T-helper 1 cell (primary cell): ENCODE results near the gene RNF213.

Experiments used
- DNase-seq, 5 donors: peaks; one replicate each; pipeline ENCODE4 v3.0.0-alpha.2; 2012 to 2020

Gene RNF213

DNA sequence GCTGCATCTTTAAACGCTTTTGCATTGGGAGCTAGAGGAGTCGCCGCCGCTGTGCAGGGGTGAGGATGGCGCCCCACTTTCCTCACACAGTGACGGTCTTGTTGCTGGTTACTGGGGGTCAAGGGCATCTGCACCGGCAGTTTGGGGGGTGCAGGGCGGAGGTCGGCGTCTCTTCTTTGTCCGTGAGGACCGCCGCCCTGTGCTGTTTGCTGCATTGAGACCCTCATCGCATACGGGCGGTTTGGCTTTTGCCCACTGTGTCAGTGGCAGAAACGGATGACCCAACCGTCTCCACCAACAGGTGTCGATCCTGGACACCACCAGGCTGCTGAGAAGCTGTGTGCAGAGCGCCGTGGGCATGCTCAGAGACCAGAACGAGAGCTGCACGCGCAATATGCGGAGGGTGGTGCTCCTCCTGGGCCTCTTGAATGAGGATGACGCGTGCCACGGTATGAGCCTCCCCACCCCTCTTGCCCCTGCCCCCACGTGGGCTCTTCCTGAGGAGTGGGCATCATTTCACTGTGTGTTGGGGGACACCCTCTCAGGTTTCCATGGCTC lies 93.1 kb downstream of the RNF213 start:
- DNase-seq: no peak

DNA sequence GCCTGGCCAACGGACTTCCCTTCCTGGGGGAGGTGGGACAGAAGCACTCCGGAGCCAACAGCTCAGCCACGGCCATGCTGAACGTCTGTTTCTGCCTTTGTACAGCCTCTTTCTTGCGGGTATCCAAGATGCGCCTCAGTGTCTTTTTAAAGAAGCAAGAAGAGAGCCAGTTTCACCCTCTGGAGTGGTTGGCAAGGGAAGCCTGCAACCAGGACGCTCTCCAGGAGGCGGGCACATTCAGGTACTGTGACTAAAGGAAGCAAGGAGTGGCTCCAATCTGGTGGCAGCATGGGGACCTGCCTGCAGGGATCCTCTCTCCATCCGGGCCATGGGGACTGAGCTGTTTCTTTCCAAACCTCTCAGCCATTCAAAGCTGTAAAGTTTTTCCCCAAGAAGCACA lies 93.7 kb downstream of the RNF213 start:
- no peak for DNase-seq

GRCh38 chr17:80356231-80356856 lies 95.7 kb downstream of the RNF213 start:
- no peak for DNase-seq

DNA sequence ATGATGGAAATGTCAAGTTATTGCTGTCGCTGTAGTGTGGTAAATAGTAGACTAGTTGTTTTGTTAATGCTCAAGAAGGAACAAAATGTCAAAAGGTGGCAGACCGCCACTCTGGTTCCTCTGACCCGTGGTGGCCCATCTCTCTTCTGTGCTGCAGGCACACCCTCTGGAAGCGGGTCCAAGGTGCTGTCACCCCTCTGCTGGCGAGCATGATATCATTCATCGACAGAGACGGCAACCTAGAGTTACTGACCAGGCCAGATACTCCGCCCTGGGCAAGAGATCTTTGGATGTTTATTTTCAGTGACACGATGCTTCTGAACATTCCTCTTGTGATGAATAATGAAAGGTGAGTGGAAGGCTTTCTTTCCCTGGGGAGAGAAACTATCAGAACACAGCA lies 97.5 kb downstream of the RNF213 start:
- no peak for DNase-seq

- no peak for DNase-seq
Measured at GRCh38 chr17:80358861-80359260, 98.2 kb downstream of the RNF213 start.

DNA sequence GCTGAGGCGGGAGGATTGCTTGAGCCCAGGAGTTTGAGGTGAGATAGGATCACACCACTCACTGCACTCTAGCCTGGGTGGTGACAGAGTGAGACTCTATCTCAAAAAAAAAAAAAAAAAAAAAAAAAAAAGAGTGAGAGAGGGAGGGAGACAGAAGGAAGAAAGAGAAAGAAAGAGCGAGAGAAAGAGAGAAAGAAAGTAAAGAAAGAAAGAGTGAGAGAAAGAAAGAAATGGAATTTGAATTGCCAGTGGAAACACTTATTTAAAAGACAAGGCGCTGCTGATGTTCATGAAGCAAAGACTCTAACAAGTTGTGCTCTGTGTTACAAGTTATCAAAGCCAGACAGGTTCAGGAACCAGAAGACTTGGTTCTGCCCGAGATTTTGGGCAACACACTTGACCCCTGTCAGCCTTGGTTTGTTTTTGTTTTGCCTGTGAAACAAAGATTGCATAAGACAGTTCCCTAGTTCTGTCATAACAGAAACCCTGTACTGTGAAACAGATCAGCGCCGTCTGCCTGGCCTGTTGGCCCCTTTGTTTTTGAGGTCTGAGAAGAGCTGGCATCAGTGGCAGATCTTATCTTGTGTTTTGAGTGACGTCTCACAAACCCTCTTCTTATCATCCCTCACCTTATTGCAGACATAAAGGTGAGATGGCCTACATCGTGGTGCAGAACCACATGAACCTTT lies 98.9 kb downstream of the RNF213 start:
- no peak for DNase-seq

- no peak for DNase-seq
Measured at GRCh38 chr17:80360396-80360795, 99.7 kb downstream of the RNF213 start.

- no peak for DNase-seq
Measured at GRCh38 chr17:80361495-80362220, 101.0 kb downstream of the RNF213 start.

- no peak for DNase-seq
Measured at GRCh38 chr17:80362428-80363119, 101.9 kb downstream of the RNF213 start.

GRCh38 chr17:80363120-80363515 lies 102.5 kb downstream of the RNF213 start:
- no peak for DNase-seq

GRCh38 chr17:80363518-80364090 lies 103.0 kb downstream of the RNF213 start:
- DNase-seq: no peak

DNA sequence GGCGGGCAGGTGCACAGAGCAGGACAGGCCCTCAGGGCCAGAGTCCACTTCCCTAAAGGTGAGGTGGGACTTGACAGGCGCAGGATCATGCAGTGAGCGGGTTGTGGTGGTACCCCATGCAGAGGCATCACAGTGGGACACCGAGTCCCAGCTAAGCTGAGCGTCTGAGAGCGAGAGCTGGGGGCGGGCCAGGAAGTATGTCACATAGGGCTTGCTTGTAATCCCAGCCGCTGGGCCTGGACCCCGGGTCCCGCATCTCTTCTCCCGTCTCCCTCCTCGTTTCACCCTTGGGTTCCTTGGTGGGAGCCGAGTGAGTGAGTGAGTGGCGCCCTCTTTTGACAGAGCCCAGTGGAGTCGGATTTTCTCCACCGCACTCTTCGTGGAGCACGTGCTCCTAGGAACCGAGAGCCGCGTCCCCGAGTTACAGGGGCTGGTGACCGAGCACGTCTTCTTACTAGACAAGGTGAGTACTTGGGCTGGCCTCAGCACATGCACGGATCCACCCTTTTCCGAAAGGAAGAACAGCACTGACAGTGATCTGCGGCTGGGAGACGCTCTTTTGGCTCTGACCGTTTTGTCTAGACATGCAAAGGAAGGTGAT lies 103.5 kb downstream of the RNF213 start:
- no peak for DNase-seq

DNA sequence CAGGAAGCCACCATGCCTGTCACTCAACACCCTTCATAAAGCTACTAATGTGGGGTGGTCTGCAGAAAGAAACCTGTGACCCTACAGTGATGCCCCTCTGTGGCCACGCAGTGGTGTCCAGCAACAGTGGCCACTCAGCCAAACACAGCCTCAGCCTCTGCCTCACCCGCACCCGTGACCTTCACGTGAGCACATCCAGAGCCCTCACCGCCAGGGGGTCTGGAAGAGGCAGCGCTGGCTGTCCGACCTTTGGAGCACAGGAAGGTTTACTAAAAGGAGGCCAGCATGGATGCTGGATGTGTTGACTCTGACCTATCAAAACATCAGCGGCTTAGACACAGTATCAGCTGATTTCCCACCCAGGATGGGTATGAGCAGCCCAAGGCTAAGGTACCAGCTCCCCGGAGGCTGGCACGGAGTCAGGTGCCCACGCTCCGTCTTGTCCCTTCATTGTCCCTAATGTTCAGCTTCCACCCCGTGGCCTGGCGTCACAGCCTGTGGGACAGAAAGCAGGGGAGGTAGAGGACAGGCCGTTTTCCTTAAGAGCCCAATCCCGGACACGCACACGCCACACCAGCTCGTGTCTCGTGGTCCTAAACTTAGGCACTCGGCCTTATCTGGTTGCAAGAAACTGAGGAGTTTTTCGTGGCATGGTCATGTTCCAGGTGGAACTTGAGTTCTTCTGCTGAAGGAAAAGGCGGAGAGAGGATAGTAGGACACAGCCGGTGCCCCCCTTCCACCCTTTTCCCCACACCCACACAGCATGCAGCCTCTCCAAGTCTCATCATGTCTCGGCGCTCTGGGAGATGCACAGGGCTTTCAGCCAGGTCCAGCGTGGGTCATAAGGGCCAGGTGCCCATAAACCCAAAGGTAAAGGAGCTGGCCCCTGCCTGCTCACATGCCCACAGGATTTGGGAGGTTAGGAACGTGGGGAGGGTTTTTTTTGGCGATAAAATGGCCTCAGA lies 104.6 kb downstream of the RNF213 start:
- DNase-seq: no peak

DNA sequence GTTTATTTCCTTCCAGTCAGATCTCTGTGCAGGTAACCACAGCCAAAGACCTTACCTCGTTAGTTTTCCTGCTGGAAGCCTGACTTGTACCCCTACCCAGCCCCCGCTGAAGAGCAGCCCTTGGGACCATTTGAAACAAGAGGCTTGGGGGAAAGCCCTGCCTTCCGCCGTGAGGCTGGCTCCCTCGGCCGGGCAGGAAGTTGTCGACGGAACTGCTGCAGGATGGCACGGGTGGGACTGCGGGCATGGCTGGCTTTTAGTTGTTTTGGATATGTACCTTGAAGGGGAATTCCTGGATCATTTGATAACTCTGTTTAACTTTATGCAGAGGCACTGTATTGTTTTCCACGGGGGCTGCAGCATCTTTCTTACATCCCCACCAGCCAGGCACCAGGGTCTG lies 105.3 kb downstream of the RNF213 start:
- no peak for DNase-seq

- DNase-seq: no peak
Measured at GRCh38 chr17:80367503-80367902, 106.9 kb downstream of the RNF213 start.

GRCh38 chr17:80371196-80371595 lies 110.5 kb downstream of the RNF213 start:
- DNase-seq: no peak

- no peak for DNase-seq
Measured at GRCh38 chr17:80372456-80372855, 111.8 kb downstream of the RNF213 start.

GRCh38 chr17:80372922-80373570 lies 112.4 kb downstream of the RNF213 start:
- DNase-seq: no peak

DNA sequence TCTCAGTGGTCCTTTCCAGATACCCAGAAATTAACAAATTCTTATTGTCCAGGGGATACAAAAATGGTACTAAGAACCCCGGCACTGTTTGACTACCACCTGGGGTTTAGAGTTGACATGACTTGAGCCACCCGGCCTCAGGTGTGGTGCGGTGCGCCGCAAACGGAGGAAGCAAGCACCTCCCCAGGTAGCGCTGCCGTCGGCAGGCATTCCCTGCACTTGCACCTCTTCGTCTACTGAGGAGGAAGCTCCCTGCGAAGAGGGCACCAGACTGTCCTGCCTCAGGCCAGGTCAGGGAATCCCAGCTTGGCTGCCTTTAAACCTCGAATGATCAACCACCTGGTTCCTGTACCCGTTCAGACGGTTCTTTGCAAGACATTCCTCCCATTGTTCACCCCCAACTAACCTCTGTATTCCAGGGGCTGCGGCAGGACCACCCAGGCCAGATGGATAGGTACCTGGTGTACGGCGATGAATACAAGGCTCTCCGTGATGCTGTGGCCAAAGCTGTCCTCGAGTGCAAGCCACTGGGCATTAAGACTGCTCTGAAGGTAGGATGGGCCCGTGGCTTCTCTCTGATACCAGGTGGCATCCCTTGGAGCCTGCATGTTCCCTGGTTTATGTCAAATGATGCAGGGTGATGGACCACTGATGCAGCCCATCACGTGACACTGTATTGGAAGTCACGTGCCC lies 113.5 kb downstream of the RNF213 start:
- no peak for DNase-seq
